ENCODE measurements around the gene CALM1.

CALM1 gene

DNA sequence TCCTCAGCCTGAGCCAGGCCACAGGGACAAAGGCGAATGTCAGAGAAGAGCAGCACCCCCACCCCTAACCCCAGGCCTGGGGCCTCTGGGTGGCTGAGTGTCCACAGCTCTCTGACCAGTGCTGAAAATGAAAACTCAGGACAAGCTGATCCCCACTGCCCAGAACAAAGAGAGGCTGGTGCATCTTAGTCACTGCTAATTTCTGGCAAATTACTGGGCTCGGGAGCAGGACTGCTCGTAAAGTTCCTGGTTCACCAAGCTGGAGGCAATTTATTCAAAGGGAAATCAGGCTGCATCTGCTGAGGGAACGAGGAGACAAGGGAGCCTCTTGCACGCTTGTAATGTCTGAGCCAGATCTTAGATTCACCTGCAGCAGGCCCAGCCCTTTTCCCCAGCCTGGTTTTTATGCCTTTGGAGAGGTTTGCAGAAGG, 43.2 kb downstream of the CALM1 start:
- H4K20me1 ChIP-seq (ENCODE audit: insufficient read depth, low read length, poor library complexity, severe bottlenecking), result no peaks in the 10 kb centered on the region
- no peaks in the 10 kb centered on the region for H3K79me2 ChIP-seq (ENCODE audit: insufficient read depth, low read length)
- H3F3A ChIP-seq (ENCODE audit: low read depth), result no peaks in the 10 kb centered on the region
- H3K9ac ChIP-seq (ENCODE audit: low read depth, low read length, poor library complexity, severe bottlenecking), result no peak overlapping the region
- H3K36me3 ChIP-seq (ENCODE audit: insufficient read depth, low read length), result no peaks in the 10 kb centered on the region
- H3K4me3 ChIP-seq (ENCODE audit: low read length, poor library complexity, severe bottlenecking), result no peak overlapping the region
- no peaks in the 10 kb centered on the region for H3K27me3 ChIP-seq (ENCODE audit: insufficient read depth, low read length, poor library complexity, severe bottlenecking)
- no peaks in the 10 kb centered on the region for H3K4me1 ChIP-seq (ENCODE audit: insufficient read depth, low read length, poor library complexity, severe bottlenecking)
- no peak overlapping the region for H2AFZ ChIP-seq (ENCODE audit: low read length)
- H3K4me2 ChIP-seq (ENCODE audit: low read depth, low read length, poor library complexity, severe bottlenecking), result no peak overlapping the region
- H3K9me3 ChIP-seq (ENCODE audit: insufficient read depth, low read depth, low read length), result no peaks in the 10 kb centered on the region
- H3K9me2 ChIP-seq (replicated peaks; ENCODE audit: low read depth, low read length), result no peaks in the 10 kb centered on the region
- TF ChIP-seq EZH2phosphoT487 (IDR thresholded peaks at IDR 0.05; ENCODE audit: borderline replicate concordance), result no peak
- TF ChIP-seq, protein P1, sequence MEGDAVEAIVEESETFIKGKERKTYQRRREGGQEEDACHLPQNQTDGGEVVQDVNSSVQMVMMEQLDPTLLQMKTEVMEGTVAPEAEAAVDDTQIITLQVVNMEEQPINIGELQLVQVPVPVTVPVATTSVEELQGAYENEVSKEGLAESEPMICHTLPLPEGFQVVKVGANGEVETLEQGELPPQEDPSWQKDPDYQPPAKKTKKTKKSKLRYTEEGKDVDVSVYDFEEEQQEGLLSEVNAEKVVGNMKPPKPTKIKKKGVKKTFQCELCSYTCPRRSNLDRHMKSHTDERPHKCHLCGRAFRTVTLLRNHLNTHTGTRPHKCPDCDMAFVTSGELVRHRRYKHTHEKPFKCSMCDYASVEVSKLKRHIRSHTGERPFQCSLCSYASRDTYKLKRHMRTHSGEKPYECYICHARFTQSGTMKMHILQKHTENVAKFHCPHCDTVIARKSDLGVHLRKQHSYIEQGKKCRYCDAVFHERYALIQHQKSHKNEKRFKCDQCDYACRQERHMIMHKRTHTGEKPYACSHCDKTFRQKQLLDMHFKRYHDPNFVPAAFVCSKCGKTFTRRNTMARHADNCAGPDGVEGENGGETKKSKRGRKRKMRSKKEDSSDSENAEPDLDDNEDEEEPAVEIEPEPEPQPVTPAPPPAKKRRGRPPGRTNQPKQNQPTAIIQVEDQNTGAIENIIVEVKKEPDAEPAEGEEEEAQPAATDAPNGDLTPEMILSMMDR (conservative IDR thresholded peaks at IDR 0.05; ENCODE audit: low read length), result no peak

DNA sequence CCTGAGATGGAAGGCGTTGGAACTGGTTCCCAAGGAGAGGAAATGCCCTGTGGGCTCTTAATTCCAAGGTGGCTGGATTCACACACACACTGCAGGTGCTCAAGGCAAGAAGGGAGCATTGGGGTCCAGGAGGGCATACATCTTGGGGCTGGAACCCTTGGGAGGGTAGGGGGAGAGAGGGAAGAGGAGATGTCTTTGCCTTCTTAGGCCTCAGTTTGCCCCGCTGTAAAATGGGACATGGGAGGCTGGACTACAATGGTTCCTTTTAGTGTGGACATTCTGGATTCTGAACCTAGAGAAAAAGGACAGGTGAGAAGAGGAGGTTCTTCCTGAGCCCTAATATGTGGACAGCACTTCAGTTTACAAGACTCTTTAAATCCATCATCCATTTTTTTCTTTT, 43.8 kb downstream of the CALM1 start:
- Histone ChIP-seq H3K9ac (ENCODE audit: low read depth, low read length, poor library complexity, severe bottlenecking) (no peak overlapping the region), H3K4me1 (ENCODE audit: insufficient read depth, low read length, poor library complexity, severe bottlenecking) (no peaks in the 10 kb centered on the region), H3K4me2 (ENCODE audit: low read depth, low read length, poor library complexity, severe bottlenecking) (no peak overlapping the region), H2AFZ (ENCODE audit: low read length) (no peak overlapping the region), H3K9me3 (ENCODE audit: insufficient read depth, low read depth, low read length) (no peaks in the 10 kb centered on the region), H3K27me3 (ENCODE audit: insufficient read depth, low read length, poor library complexity, severe bottlenecking) (no peaks in the 10 kb centered on the region), H3F3A (ENCODE audit: low read depth) (no peaks in the 10 kb centered on the region), H4K20me1 (ENCODE audit: insufficient read depth, low read length, poor library complexity, severe bottlenecking) (no peaks in the 10 kb centered on the region), H3K79me2 (ENCODE audit: insufficient read depth, low read length) (no peaks in the 10 kb centered on the region), H3K9me2 (replicated peaks; ENCODE audit: low read depth, low read length) (no peaks in the 10 kb centered on the region), H3K36me3 (ENCODE audit: insufficient read depth, low read length) (no peaks in the 10 kb centered on the region), H3K4me3 (ENCODE audit: low read length, poor library complexity, severe bottlenecking) (no peak overlapping the region)
- no peak for TF ChIP-seq EZH2phosphoT487 (IDR thresholded peaks at IDR 0.05; ENCODE audit: borderline replicate concordance)
- TF ChIP-seq, protein P1 (conservative IDR thresholded peaks at IDR 0.05; ENCODE audit: low read length), result no peak

DNA sequence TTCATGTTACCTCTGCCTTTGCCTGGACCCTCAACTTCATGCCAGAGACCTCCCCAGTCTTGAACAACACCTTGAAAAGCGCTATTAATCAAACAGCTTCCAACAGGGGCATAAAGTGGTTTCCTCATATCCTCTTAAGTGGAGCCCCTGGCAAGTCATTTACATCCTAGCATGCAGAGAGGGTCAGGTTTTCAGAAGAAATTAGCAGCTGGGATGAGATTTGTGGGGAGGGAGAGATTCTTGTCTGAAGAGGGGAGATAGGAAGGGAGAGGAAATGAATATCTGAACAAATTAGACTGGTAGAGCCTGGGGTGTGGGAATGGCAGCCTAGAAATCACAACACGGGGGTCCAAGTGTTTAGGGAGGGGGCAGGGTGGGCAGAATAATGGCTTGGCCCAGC, 45.6 kb downstream of the CALM1 start:
- Histone ChIP-seq H3K4me2 (ENCODE audit: low read depth, low read length, poor library complexity, severe bottlenecking) (no peak overlapping the region), H3K79me2 (ENCODE audit: insufficient read depth, low read length) (no peaks in the 10 kb centered on the region), H3K4me1 (ENCODE audit: insufficient read depth, low read length, poor library complexity, severe bottlenecking) (no peaks in the 10 kb centered on the region), H3K36me3 (ENCODE audit: insufficient read depth, low read length) (no peaks in the 10 kb centered on the region), H3F3A (ENCODE audit: low read depth) (no peaks in the 10 kb centered on the region), H2AFZ (ENCODE audit: low read length) (no peak overlapping the region), H4K20me1 (ENCODE audit: insufficient read depth, low read length, poor library complexity, severe bottlenecking) (no peaks in the 10 kb centered on the region), H3K9ac (ENCODE audit: low read depth, low read length, poor library complexity, severe bottlenecking) (no peak overlapping the region), H3K4me3 (ENCODE audit: low read length, poor library complexity, severe bottlenecking) (no peak overlapping the region), H3K27me3 (ENCODE audit: insufficient read depth, low read length, poor library complexity, severe bottlenecking) (no peaks in the 10 kb centered on the region), H3K9me3 (ENCODE audit: insufficient read depth, low read depth, low read length) (no peaks in the 10 kb centered on the region), H3K9me2 (replicated peaks; ENCODE audit: low read depth, low read length) (no peaks in the 10 kb centered on the region)
- TF ChIP-seq, protein P1 (conservative IDR thresholded peaks at IDR 0.05; ENCODE audit: low read length), result no peak
- no peak for TF ChIP-seq EZH2phosphoT487 (IDR thresholded peaks at IDR 0.05; ENCODE audit: borderline replicate concordance)
